ENCODE results near the gene S100A9.

DNA sequence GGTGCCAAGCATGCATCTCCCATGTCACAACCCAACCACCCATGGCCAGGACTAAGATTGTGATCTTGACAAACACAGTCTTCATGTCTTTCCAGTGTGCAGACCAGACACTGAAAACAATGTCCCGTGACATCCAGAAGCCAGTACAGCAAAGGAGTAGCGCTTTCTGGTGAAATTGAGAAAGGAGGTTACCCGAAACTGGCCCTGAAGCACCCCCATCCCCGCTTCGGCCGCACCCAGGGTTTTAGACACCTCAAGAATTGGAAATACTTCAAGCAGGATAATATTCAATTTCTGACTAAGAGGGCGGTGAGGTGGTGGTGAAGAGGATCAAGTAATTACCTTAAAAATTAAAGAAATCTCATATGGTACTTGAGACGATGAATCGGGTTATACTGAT is 43.8 kb downstream of the S100A9 start:
- TF ChIP-seq, protein P1, sequence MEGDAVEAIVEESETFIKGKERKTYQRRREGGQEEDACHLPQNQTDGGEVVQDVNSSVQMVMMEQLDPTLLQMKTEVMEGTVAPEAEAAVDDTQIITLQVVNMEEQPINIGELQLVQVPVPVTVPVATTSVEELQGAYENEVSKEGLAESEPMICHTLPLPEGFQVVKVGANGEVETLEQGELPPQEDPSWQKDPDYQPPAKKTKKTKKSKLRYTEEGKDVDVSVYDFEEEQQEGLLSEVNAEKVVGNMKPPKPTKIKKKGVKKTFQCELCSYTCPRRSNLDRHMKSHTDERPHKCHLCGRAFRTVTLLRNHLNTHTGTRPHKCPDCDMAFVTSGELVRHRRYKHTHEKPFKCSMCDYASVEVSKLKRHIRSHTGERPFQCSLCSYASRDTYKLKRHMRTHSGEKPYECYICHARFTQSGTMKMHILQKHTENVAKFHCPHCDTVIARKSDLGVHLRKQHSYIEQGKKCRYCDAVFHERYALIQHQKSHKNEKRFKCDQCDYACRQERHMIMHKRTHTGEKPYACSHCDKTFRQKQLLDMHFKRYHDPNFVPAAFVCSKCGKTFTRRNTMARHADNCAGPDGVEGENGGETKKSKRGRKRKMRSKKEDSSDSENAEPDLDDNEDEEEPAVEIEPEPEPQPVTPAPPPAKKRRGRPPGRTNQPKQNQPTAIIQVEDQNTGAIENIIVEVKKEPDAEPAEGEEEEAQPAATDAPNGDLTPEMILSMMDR (IDR thresholded peaks at IDR 0.05): no peak
- TF ChIP-seq POLR2A (IDR thresholded peaks at IDR 0.05): no peak
